HEK293 (cell line): ENCODE results near the gene EFCAB11.

Experiments used
- CTCF ChIP-seq: fragments of 450-650 bp; formaldehyde crosslinking; IDR thresholded peaks from 2 replicates; pipeline ENCODE4 v1.5.1; 2016; ENCODE audit warnings: missing biosample characterization, missing genetic modification characterization
- OSR2 ChIP-seq: fragments of 450-650 bp; formaldehyde crosslinking; IDR thresholded peaks from 2 replicates; pipeline ENCODE4 v1.5.1; 2016; ENCODE audit warnings: missing biosample characterization, missing genetic modification characterization
- OVOL3 ChIP-seq: fragments of 450-650 bp; formaldehyde crosslinking; IDR thresholded peaks from 2 replicates; pipeline ENCODE4 v1.5.1; 2016; ENCODE audit warnings: missing biosample characterization, missing genetic modification characterization
- ZBTB8A ChIP-seq: fragments of 450-650 bp; formaldehyde crosslinking; IDR thresholded peaks from 2 replicates; pipeline ENCODE4 v1.5.1; 2016; ENCODE audit warnings: missing biosample characterization, missing genetic modification characterization
- ZNF146 ChIP-seq: fragments of 450-650 bp; formaldehyde crosslinking; IDR thresholded peaks from 2 replicates; pipeline ENCODE4 v1.5.1; 2016; ENCODE audit warnings: missing biosample characterization, missing genetic modification characterization
- ZNF174 ChIP-seq: fragments of 450-650 bp; formaldehyde crosslinking; IDR thresholded peaks from 2 replicates; pipeline ENCODE4 v1.5.0; 2017; ENCODE audit warnings: missing biosample characterization, mild to moderate bottlenecking, missing genetic modification characterization
- ZNF211 ChIP-seq: fragments of 450-650 bp; formaldehyde crosslinking; IDR thresholded peaks from 2 replicates; pipeline ENCODE4 v1.5.1; 2016; ENCODE audit warnings: low read depth, missing biosample characterization, missing genetic modification characterization
- ZNF23 ChIP-seq: fragments of 450-650 bp; formaldehyde crosslinking; IDR thresholded peaks from 2 replicates; pipeline ENCODE4 v1.5.1; 2016; ENCODE audit warnings: missing biosample characterization, missing genetic modification characterization, borderline replicate concordance
- ZNF274 ChIP-seq, 2 experiments: fragments of 200-500 bp in 1 of 2; fragments of 450-650 bp in 1 of 2; sonication (Bioruptor generic) in 1 of 2; formaldehyde crosslinking in 1 of 2; IDR thresholded peaks; 2 replicates each; pipeline versions ENCODE4 v1.5.1 to v1.6.1; 2014 to 2016; ENCODE audit warnings: borderline replicate concordance in 1 of 2, inconsistent platforms in 1 of 2, low read length in 1 of 2, missing biosample characterization in 1 of 2, missing genetic modification characterization in 1 of 2
- ZNF404 ChIP-seq: fragments of 450-650 bp; formaldehyde crosslinking; IDR thresholded peaks from 2 replicates; pipeline ENCODE4 v1.5.1; 2017; ENCODE audit warnings: missing biosample characterization, missing genetic modification characterization
- ZNF629 ChIP-seq: fragments of 450-650 bp; formaldehyde crosslinking; IDR thresholded peaks from 2 replicates; pipeline ENCODE4 v1.5.1; 2017; ENCODE audit warnings: missing biosample characterization, missing genetic modification characterization
- ZNF707 ChIP-seq: fragments of 450-650 bp; formaldehyde crosslinking; IDR thresholded peaks from 2 replicates; pipeline ENCODE4 v1.5.1; 2016; ENCODE audit warnings: missing biosample characterization, missing genetic modification characterization
- ZNF776 ChIP-seq: fragments of 450-650 bp; formaldehyde crosslinking; IDR thresholded peaks from 2 replicates; pipeline ENCODE4 v1.5.0; 2017; ENCODE audit warnings: missing biosample characterization, missing genetic modification characterization, borderline replicate concordance
- ZNF791 ChIP-seq: fragments of 450-650 bp; formaldehyde crosslinking; IDR thresholded peaks from 2 replicates; pipeline ENCODE4 v1.5.1; 2016; ENCODE audit warnings: missing biosample characterization, missing genetic modification characterization

- TF ChIP-seq ZNF23 (tag by site-specific recombination) (no peak), ZNF211 (tag by site-specific recombination) (no peak), CTCF (tag by site-specific recombination) (no peak), ZNF791 (tag by site-specific recombination) (no peak), ZNF174 (tag by site-specific recombination) (no peak), ZNF776 (tag by site-specific recombination) (no peak), ZNF707 (tag by site-specific recombination) (no peak), ZNF404 (tag by site-specific recombination) (no peak), ZBTB8A (no peak), ZNF274 (IDR thresholded peaks at IDR 0.05; ENCODE audit: low read length) (no peak), ZNF274 (tag by site-specific recombination; IDR thresholded peaks at IDR 0.05; ENCODE audit: borderline replicate concordance) (no peak), OVOL3 (tag by site-specific recombination) (no peak), OSR2 (tag by site-specific recombination) (no peak), ZNF146 (tag by site-specific recombination) (no peak), ZNF629 (tag by site-specific recombination) (no peak)
Observed at GRCh38 chr14:89927186-89927865, 27.2 kb downstream of the EFCAB11 start.
